ENCODE measurements around the gene LARGE1. TPM values are rescaled to one million over a fixed set of nuclear protein-coding genes. Genes with fewer than 3 reads are reported as not detected.

The LARGE1 gene
- total and polyA plus RNA-seq, 8 donors = 4.1 to 29.3 (median 13.7) TPM

- H3K36me3 ChIP-seq = no peaks in the 10 kb centered on the region
- H3K4me3 ChIP-seq = no peak overlapping the region
- no peaks in the 10 kb centered on the region for H3K9me3 ChIP-seq
- H3K4me1 ChIP-seq = no peaks in the 10 kb centered on the region
- ATAC-seq = no peak
- no peak for FAIRE-seq
- DNase-seq = no peak
- H3K27me3 ChIP-seq = no peaks in the 10 kb centered on the region
- intact Hi-C loops (cut with DNase I) = no loop called here
- TF ChIP-seq CTCF (IDR thresholded peaks at IDR 0.05) = no peak
- WGBS, 2 donors = 91 to 92% methylated on average over 7 of the region's 7 CpGs
- no peak overlapping the region for H3K27ac ChIP-seq
Measured at GRCh38 chr22:33766091-33766490, 154.2 kb downstream of the LARGE1 start.

- H3K4me1 ChIP-seq = no peaks in the 10 kb centered on the region
- DNase-seq = no peak
- intact Hi-C loops (cut with DNase I) = no loop called here
- no peak overlapping the region for H3K27ac ChIP-seq
- ATAC-seq = no peak
- no peaks in the 10 kb centered on the region for H3K9me3 ChIP-seq
- TF ChIP-seq CTCF (IDR thresholded peaks at IDR 0.05) = no peak
- no peak overlapping the region for H3K4me3 ChIP-seq
- H3K36me3 ChIP-seq = no peaks in the 10 kb centered on the region
- no peaks in the 10 kb centered on the region for H3K27me3 ChIP-seq
- FAIRE-seq = no peak
Measured at GRCh38 chr22:33758961-33759360, 161.3 kb downstream of the LARGE1 start.

GRCh38 chr22:33757802-33758483 lies 162.3 kb downstream of the LARGE1 start:
- no peaks in the 10 kb centered on the region for H3K27me3 ChIP-seq
- intact Hi-C loops (cut with DNase I) = no loop called here
- peak in 3 of 6 donors; percentile 6 to 35 (median 17) for DNase-seq
- ATAC-seq = peak in 3 of 4 donors; percentile 50 to 60 (median 50)
- no peak for TF ChIP-seq CTCF (IDR thresholded peaks at IDR 0.05)
- FAIRE-seq = no peak
- H3K36me3 ChIP-seq = no peaks in the 10 kb centered on the region
- H3K27ac ChIP-seq = no peak overlapping the region
- no peaks in the 10 kb centered on the region for H3K4me1 ChIP-seq
- no peak overlapping the region for H3K4me3 ChIP-seq
- 58 to 60% methylated on average over 9 of the region's 9 CpGs for WGBS, 2 donors
- H3K9me3 ChIP-seq = no peaks in the 10 kb centered on the region

- ATAC-seq (no peak), FAIRE-seq (no peak), DNase-seq (no peak)
- intact Hi-C loops (cut with DNase I) = no loop called here
- WGBS, 2 donors = 77 to 80% methylated on average over 15 of the region's 15 CpGs
- no peak for TF ChIP-seq CTCF (IDR thresholded peaks at IDR 0.05)
- Histone ChIP-seq H3K9me3 (no peaks in the 10 kb centered on the region), H3K27ac (no peak overlapping the region), H3K4me3 (no peak overlapping the region), H3K36me3 (no peaks in the 10 kb centered on the region), H3K27me3 (no peaks in the 10 kb centered on the region), H3K4me1 (no peaks in the 10 kb centered on the region)
Measured at GRCh38 chr22:33757041-33757801, 163.1 kb downstream of the LARGE1 start.

GRCh38 chr22:33756508-33756949 lies 163.7 kb downstream of the LARGE1 start:
- intact Hi-C loops (cut with DNase I) = no loop called here
- H3K9me3 ChIP-seq = no peaks in the 10 kb centered on the region
- no peak overlapping the region for H3K27ac ChIP-seq
- no peak for TF ChIP-seq CTCF (IDR thresholded peaks at IDR 0.05)
- H3K4me3 ChIP-seq = no peak overlapping the region
- no peak for FAIRE-seq
- no peak for ATAC-seq
- H3K4me1 ChIP-seq = no peaks in the 10 kb centered on the region
- H3K36me3 ChIP-seq = no peaks in the 10 kb centered on the region
- DNase-seq = no peak
- WGBS, 2 donors = 86 to 96% methylated on average over 10 of the region's 10 CpGs
- H3K27me3 ChIP-seq = no peaks in the 10 kb centered on the region
